Liver (tissue), 9 donors: Measurements from ENCODE around the gene GUCY2D. TPM values are rescaled to one million over a fixed set of nuclear protein-coding genes. Genes with fewer than 3 reads are reported as not detected.
A peak's percentile ranks its signal among the peaks of the same experiment; 100 is the strongest.

ENCODE experiments used
- DNase-seq: peaks from one replicate; pipeline ENCODE4 v3.0.0-alpha.2; 2017; ENCODE audit warnings: low spot score
- H3K27ac ChIP-seq, 2 donors: one replicate each; pipeline ENCODE4 v1.7.0; 2013; ENCODE audit warnings: inconsistent platforms in 2 of 2, low read length in 2 of 2, control low read depth in 1 of 2, low read depth in 1 of 2, mild to moderate bottlenecking in 1 of 2
- H3K27me3 ChIP-seq, 4 donors: one replicate each; pipeline versions ENCODE4 v1.6.1 to v1.7.0; 2013; ENCODE audit warnings: low read length in 3 of 4, inconsistent platforms in 1 of 4, mild to moderate bottlenecking in 1 of 4, moderate library complexity in 1 of 4; ENCODE audit not compliant: control insufficient read depth in 4 of 4, insufficient read depth in 4 of 4
- H3K36me3 ChIP-seq, 4 donors: one replicate each; pipeline versions ENCODE4 v1.6.1 to v1.7.0; 2013; ENCODE audit warnings: low read length in 3 of 4, mild to moderate bottlenecking in 3 of 4, low read depth in 1 of 4, moderate library complexity in 1 of 4; ENCODE audit not compliant: control insufficient read depth in 4 of 4, insufficient read depth in 3 of 4
- H3K4me1 ChIP-seq, 4 donors: one replicate each; pipeline versions ENCODE4 v1.6.1 to v1.7.0; 2013; ENCODE audit warnings: low read length in 3 of 4, mild to moderate bottlenecking in 3 of 4, moderate library complexity in 1 of 4; ENCODE audit not compliant: control insufficient read depth in 4 of 4, insufficient read depth in 4 of 4
- H3K4me3 ChIP-seq, 3 donors: one replicate each; pipeline versions ENCODE4 v1.6.1 to v1.7.0; 2013; ENCODE audit warnings: low read length in 3 of 3, control low read depth in 1 of 3, low read depth in 1 of 3, mild to moderate bottlenecking in 1 of 3
- H3K9ac ChIP-seq, 2 donors: one replicate each; pipeline ENCODE4 v1.7.0; 2013; ENCODE audit warnings: low read length in 2 of 2, mild to moderate bottlenecking in 2 of 2, moderate library complexity in 2 of 2, control low read depth in 1 of 2, low read depth in 1 of 2
- H3K9me3 ChIP-seq, 4 donors: one replicate each; pipeline versions ENCODE4 v1.6.1 to v1.7.0; 2013; ENCODE audit warnings: low read length in 3 of 4; ENCODE audit not compliant: control insufficient read depth in 4 of 4
- ATF3 ChIP-seq: IDR thresholded peaks from 2 replicates; pipeline ENCODE4 v1.6.1; 2016; ENCODE audit warnings: antibody characterized with exemption
- CTCF ChIP-seq: fragments of 150-350 bp; IDR thresholded peaks from 2 replicates; pipeline ENCODE4 v1.5.1; 2017; ENCODE audit warnings: improper control_type of control experiment, low read depth, low read length; ENCODE audit not compliant: missing input control
- EGR1 ChIP-seq, 2 donors: IDR thresholded peaks; 2 replicates each; pipeline ENCODE4 v1.6.1; 2016 to 2018; ENCODE audit warnings: antibody characterized with exemption in 2 of 2, low read depth in 2 of 2
- FOXA1 ChIP-seq: IDR thresholded peaks from 2 replicates; pipeline ENCODE4 v1.6.1; 2016; ENCODE audit warnings: antibody characterized with exemption
- FOXA2 ChIP-seq: IDR thresholded peaks from 2 replicates; pipeline ENCODE4 v1.6.1; 2016; ENCODE audit warnings: antibody characterized with exemption
- GABPA ChIP-seq, 2 donors: IDR thresholded peaks in 1 of 2; conservative IDR thresholded peaks in 1 of 2; 2 replicates each; pipeline ENCODE4 v1.6.1; 2016; ENCODE audit warnings: antibody characterized with exemption in 2 of 2, mild to moderate bottlenecking in 1 of 2, moderate library complexity in 1 of 2
- HNF4A ChIP-seq, 2 donors: conservative IDR thresholded peaks; 2 replicates each; pipeline ENCODE4 v1.6.1; 2016; ENCODE audit warnings: antibody characterized with exemption in 2 of 2, mild to moderate bottlenecking in 2 of 2
- HNF4G ChIP-seq: IDR thresholded peaks from 2 replicates; pipeline ENCODE4 v1.6.1; 2016; ENCODE audit warnings: antibody characterized with exemption
- NR2F2 ChIP-seq: IDR thresholded peaks from 2 replicates; pipeline ENCODE4 v1.6.1; 2016; ENCODE audit warnings: antibody characterized with exemption
- RAD21 ChIP-seq, 2 donors: IDR thresholded peaks; 2 replicates each; pipeline ENCODE4 v1.6.1; 2016; ENCODE audit warnings: antibody characterized with exemption in 2 of 2, mild to moderate bottlenecking in 2 of 2
- RXRA ChIP-seq, 2 donors: IDR thresholded peaks; 2 replicates each; pipeline ENCODE4 v1.6.1; 2017 to 2018; ENCODE audit warnings: antibody characterized with exemption in 2 of 2, mild to moderate bottlenecking in 1 of 2
- SP1 ChIP-seq: IDR thresholded peaks from 2 replicates; pipeline ENCODE4 v1.6.1; 2018; ENCODE audit warnings: antibody characterized with exemption, mild to moderate bottlenecking
- TAF1 ChIP-seq: conservative IDR thresholded peaks from 2 replicates; pipeline ENCODE4 v1.6.1; 2016; ENCODE audit warnings: antibody characterized with exemption, mild to moderate bottlenecking
- YY1 ChIP-seq: IDR thresholded peaks from 2 replicates; pipeline ENCODE4 v1.6.1; 2016; ENCODE audit warnings: antibody characterized with exemption, mild to moderate bottlenecking
- WGBS: extraction: QIAGEN DNeasy Blood & Tissue Kit; methylation state at CpG from one replicate; pipeline ENCODE4 v1.1.7; 2013; 5-methylcytosine and 5-hydroxymethylcytosine counted together
- polyA plus RNA-seq, 2 donors: library from polyadenylated mRNA; stranded (reverse) in 1 of 2; unstranded in 1 of 2; fragments of 200-250 nt in 1 of 2; fragments of >200 nt in 1 of 2; fragmentation: Nextera tagmentation in 1 of 2; extraction: Ambion mirVana in 1 of 2; gene quantifications; one replicate each; pipeline versions ENCODE4 v1.2.1 to v1.2.3, GENCODE V29; 2013 to 2015
- total RNA-seq, 2 donors: library from RNA; depleted of rRNA; stranded (reverse); fragments of >200 nt; gene quantifications; one replicate each; pipeline ENCODE4 v1.2.3, GENCODE V29; 2014
- TF ChIP-seq, protein P1 (sequence below): IDR thresholded peaks from 2 replicates; pipeline ENCODE4 v1.6.1; 2016; ENCODE audit warnings: antibody characterized with exemption
- TF ChIP-seq, protein P2 (sequence below): IDR thresholded peaks from 2 replicates; pipeline ENCODE4 v1.6.1; 2016; ENCODE audit warnings: antibody characterized with exemption
- TF ChIP-seq, protein P3 (sequence below): IDR thresholded peaks from 2 replicates; pipeline ENCODE4 v1.6.1; 2016; ENCODE audit warnings: antibody characterized with exemption, mild to moderate bottlenecking
- donor health status: healthy.
- donor health status: healthy.
- donor health status: healthy.
- donor health status: healthy.
- donor health status: healthy.

The GUCY2D gene
- total and polyA plus RNA-seq, 4 donors: 0.09 to 0.14 TPM; not detected in 2

DNA sequence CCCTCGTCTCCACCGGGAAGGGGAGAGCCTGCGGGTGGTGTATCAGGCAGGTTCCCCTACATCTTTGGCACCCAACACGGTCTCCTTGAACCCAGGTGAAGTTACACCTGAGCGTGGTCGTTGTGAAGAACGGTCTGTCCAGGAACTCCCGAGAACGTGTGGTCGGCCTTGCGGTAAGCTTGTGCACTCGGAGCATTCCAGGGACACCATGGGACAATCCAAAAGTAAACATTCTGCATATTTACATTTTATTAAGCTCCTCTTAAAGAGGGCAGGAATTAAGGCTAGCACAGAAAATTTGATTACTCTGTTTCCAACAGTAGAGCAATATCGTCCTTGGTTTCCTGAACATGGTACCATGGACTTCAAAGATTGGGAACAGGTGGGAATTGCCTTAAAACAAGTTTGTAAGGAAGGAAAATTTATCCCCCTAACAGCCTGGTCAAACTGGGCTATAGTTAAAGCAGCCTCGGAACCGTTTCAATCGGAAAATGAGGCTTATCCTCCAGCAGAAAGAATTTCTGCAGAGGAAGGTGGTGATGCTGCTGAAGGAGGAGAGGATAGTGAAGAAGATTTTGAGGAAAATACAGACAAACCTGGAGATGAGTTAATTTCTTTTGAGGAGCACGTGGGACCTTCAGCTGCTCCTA lies 54.7 kb downstream of the GUCY2D start:
- 36% methylated on average over 17 of the region's 17 CpGs for WGBS
- H3K9ac ChIP-seq: no peak overlapping the region
- H3K4me1 ChIP-seq: peaks cover 0 to 24% (median 16%) of the 10 kb centered on the region in 4 donors
- peaks cover 0 to 12% (median 5%) of the 10 kb centered on the region in 4 donors for H3K27me3 ChIP-seq
- no peak for DNase-seq
- TF ChIP-seq YY1: no peak
- no peak for TF ChIP-seq GABPA (IDR thresholded peaks at IDR 0.05 in 1 of 2, conservative IDR thresholded peaks at IDR 0.05 in 1 of 2)
- no peak for TF ChIP-seq HNF4A (conservative IDR thresholded peaks at IDR 0.05)
- TF ChIP-seq RXRA (IDR thresholded peaks at IDR 0.05): no peak
- no peak for TF ChIP-seq HNF4G
- no peak for TF ChIP-seq FOXA1
- no peak for TF ChIP-seq ATF3
- no peak for TF ChIP-seq NR2F2
- no peak for TF ChIP-seq TAF1
- TF ChIP-seq RAD21 (IDR thresholded peaks at IDR 0.05): no peak
- no peaks in the 10 kb centered on the region for H3K9me3 ChIP-seq
- H3K27ac ChIP-seq: no peak overlapping the region
- H3K4me3 ChIP-seq: no peak overlapping the region
- H3K36me3 ChIP-seq: no peaks in the 10 kb centered on the region

DNA sequence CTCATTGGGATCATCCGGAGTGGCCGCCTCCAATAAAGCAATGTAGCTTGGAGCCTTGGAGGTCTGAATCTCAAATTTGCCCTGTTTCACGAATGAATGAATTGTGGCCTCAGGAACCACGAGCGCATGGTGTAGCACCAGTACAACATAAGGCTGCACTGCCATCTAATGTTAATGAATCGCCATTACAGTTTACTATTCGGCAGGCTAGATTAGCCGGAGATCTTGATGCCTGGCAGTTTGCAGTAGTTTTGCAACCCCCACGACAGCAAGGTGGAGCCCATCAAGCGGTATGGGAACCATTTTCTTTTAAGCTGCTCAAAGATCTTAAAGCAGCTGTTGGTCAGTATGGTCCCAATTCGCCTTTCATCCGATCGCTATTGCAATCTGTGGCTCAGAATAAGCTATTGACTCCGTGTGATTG lies 55.3 kb downstream of the GUCY2D start:
- Histone ChIP-seq H3K9ac (no peak overlapping the region), H3K4me3 (no peak overlapping the region), H3K9me3 (no peaks in the 10 kb centered on the region), H3K27ac (no peak overlapping the region), H3K27me3 (peaks cover 0 to 18% (median 5%) of the 10 kb centered on the region in 4 donors), H3K4me1 (peaks cover 0 to 24% (median 16%) of the 10 kb centered on the region in 4 donors), H3K36me3 (no peaks in the 10 kb centered on the region)
- TF ChIP-seq ATF3 (no peak), HNF4A (conservative IDR thresholded peaks at IDR 0.05) (peak in 1 of 2 donors; percentile 5), TAF1 (no peak), SP1 (no peak), EGR1 (IDR thresholded peaks at IDR 0.05; ENCODE audit: low read depth in 2 of 2) (no peak), CTCF (peak; percentile 87), FOXA2 (no peak), HNF4G (no peak), NR2F2 (no peak), RAD21 (IDR thresholded peaks at IDR 0.05) (peak; percentile 93 to 96)
- TF ChIP-seq, protein P1, sequence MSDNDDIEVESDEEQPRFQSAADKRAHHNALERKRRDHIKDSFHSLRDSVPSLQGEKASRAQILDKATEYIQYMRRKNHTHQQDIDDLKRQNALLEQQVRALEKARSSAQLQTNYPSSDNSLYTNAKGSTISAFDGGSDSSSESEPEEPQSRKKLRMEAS: peak; percentile 44
- TF ChIP-seq, protein P2, sequence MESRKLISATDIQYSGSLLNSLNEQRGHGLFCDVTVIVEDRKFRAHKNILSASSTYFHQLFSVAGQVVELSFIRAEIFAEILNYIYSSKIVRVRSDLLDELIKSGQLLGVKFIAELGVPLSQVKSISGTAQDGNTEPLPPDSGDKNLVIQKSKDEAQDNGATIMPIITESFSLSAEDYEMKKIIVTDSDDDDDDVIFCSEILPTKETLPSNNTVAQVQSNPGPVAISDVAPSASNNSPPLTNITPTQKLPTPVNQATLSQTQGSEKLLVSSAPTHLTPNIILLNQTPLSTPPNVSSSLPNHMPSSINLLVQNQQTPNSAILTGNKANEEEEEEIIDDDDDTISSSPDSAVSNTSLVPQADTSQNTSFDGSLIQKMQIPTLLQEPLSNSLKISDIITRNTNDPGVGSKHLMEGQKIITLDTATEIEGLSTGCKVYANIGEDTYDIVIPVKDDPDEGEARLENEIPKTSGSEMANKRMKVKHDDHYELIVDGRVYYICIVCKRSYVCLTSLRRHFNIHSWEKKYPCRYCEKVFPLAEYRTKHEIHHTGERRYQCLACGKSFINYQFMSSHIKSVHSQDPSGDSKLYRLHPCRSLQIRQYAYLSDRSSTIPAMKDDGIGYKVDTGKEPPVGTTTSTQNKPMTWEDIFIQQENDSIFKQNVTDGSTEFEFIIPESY: no peak
- TF ChIP-seq, protein P3, sequence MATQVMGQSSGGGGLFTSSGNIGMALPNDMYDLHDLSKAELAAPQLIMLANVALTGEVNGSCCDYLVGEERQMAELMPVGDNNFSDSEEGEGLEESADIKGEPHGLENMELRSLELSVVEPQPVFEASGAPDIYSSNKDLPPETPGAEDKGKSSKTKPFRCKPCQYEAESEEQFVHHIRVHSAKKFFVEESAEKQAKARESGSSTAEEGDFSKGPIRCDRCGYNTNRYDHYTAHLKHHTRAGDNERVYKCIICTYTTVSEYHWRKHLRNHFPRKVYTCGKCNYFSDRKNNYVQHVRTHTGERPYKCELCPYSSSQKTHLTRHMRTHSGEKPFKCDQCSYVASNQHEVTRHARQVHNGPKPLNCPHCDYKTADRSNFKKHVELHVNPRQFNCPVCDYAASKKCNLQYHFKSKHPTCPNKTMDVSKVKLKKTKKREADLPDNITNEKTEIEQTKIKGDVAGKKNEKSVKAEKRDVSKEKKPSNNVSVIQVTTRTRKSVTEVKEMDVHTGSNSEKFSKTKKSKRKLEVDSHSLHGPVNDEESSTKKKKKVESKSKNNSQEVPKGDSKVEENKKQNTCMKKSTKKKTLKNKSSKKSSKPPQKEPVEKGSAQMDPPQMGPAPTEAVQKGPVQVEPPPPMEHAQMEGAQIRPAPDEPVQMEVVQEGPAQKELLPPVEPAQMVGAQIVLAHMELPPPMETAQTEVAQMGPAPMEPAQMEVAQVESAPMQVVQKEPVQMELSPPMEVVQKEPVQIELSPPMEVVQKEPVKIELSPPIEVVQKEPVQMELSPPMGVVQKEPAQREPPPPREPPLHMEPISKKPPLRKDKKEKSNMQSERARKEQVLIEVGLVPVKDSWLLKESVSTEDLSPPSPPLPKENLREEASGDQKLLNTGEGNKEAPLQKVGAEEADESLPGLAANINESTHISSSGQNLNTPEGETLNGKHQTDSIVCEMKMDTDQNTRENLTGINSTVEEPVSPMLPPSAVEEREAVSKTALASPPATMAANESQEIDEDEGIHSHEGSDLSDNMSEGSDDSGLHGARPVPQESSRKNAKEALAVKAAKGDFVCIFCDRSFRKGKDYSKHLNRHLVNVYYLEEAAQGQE: no peak
- peak; percentile 34 for DNase-seq
- WGBS: 4% methylated on average over 14 of the region's 14 CpGs
